HG02981 (cell line): Measurements from ENCODE around the gene MXRA8.
"Not testable (repeated sequence)": the region's sequence is repeated elsewhere in the genome, so short reads cannot be mapped to it uniquely, and the experiment has no call there.

Experiments used
- ATAC-seq: cut with Tn5 transposase; IDR thresholded peaks from one replicate; pipeline ENCODE4 v1.9.1; 2021; ENCODE audit warnings: mild to moderate bottlenecking, moderate library complexity; ENCODE audit not compliant: unreplicated experiment

The MXRA8 gene

DNA sequence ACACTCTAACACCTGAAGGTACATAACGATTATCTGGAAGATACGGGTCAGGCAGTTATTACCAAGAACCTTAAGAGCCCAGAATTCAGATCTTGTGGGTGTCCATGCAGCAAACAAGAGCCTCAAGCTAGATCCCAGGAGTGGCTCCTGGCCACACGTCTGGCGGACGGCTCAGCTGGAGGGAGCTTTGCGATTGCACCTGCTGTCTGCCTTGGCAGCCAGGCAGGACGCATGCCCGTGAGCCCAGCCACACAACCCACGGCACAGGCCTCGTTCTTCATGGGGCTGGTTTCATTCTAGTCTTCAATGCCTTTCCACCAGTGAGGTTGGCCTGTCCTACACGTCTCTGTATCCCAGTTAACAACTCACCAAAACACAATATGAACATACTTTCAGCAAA is 35.1 kb upstream of the MXRA8 start:
- no peak for ATAC-seq

DNA sequence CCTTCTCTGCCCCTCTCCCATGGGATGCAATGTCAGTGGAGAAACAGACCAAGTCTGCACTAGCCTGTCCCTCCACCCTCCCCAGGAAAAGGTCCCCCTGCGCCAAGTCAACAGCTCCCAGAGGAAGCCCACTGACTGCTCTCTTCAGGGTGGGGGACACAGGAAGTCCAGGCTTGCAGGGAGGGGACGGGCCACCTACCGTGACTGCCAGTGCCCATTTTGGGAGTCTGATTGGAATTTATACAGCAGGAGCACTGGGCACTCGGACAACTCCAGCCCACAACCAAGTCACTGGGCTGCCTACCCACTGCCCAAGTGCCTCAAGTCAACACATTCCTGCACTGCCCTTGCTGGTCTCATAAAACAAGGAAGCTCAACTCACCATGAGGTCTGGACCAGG is 34.7 kb upstream of the MXRA8 start:
- no peak for ATAC-seq

DNA sequence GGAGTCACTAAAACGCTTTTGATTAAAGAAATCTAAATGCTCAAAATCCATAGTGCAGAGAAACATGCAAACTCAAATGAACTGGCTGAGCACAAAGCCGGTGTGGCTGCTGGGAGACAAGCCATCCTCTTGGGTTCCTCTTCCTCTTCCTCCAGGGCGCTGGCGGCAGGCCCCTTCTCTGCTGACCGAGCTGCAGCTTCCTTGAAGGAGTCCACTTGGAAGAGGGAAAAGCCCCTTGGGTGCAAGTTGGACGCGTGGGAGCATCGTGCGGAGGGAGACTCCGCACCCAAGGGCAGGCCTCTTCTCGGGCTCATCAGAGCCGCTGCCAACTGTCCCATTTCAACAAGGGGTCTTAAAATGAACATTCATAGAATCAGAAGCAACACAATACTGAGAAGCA is 32.9 kb upstream of the MXRA8 start:
- ATAC-seq: no peak

GRCh38 chr1:1390675-1391074 is 32.3 kb upstream of the MXRA8 start:
- no peak for ATAC-seq

DNA sequence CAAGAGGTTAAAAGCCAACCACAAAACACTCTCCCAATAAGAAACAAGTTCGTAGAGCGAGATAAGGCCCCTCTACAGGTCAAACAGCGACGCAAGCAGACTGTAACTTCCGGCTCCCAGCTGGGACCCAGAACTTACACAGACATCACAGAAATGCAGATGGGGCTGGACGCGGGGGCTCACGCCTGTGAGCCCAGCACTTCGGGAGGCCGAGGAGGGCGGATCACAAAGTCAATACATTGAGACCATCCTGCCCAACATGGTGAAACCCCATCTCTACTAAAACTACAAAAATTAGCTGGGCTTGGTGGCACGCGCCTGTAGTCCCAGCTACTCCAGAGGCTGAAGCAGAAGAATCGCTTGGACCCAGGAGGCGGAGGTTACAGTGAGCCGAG is 29.7 kb upstream of the MXRA8 start:
- no peak for ATAC-seq

- no peak for ATAC-seq
These were observed 29.0 kb upstream of the MXRA8 start for GRCh38 chr1:1387098-1388077.

- no peak for ATAC-seq
These were observed 27.6 kb upstream of the MXRA8 start for GRCh38 chr1:1385931-1386330.

- not testable (repeated sequence) for ATAC-seq
These were observed 27.0 kb upstream of the MXRA8 start for GRCh38 chr1:1385339-1385738.

DNA sequence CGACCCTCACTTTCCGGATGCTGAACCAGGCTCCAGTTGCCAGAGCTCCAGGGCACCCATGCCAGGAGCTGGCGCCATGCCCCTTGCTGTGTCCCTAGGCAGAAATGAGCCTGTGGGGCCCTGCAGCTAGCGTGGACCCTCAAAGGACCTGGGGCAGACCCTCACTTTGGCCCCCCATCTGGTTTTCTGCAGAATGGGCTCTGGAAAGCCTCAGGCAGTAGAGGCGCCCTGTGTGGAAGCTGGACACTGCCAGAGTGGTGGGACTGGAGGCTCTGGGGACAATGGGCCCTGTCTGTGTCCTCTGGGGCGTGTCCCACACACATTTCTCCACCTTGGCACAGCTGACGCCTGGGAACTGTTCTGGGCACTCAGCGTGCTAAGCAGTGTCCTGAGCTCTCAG is 22.9 kb upstream of the MXRA8 start:
- ATAC-seq: no peak

- no peak for ATAC-seq
These were observed 22.5 kb upstream of the MXRA8 start for GRCh38 chr1:1380860-1381259.

DNA sequence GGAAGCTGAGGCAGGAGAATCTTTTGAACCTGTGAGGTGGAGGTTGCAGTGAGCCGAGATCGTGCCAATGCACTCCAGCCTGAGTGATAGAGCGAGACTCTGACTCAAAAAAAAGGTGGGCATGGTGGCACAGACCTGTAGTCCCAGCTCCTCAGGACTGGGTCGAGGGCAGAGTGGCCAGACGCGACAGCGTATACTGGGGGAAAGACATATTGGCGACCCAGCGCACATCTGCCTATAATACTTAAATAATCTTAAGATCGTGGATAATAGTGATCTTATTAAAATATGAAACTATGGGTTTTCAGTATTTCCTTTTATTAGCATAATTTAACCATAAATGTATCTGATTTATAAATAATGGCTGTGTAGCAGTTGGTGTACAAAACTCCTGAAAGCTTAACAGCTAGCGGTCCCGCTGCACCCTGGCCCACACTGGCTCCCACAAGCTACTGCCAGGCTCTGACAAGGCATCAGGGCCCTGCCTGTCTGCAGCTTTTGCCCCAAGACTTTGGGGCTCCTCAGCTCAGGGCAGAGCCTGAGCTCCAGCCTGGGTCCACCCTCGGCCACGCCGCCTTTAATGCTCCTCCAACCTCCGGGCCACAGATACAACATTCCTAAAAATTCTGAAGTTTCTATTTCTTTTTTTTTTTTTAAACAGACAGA is 19.3 kb upstream of the MXRA8 start:
- ATAC-seq: no peak

DNA sequence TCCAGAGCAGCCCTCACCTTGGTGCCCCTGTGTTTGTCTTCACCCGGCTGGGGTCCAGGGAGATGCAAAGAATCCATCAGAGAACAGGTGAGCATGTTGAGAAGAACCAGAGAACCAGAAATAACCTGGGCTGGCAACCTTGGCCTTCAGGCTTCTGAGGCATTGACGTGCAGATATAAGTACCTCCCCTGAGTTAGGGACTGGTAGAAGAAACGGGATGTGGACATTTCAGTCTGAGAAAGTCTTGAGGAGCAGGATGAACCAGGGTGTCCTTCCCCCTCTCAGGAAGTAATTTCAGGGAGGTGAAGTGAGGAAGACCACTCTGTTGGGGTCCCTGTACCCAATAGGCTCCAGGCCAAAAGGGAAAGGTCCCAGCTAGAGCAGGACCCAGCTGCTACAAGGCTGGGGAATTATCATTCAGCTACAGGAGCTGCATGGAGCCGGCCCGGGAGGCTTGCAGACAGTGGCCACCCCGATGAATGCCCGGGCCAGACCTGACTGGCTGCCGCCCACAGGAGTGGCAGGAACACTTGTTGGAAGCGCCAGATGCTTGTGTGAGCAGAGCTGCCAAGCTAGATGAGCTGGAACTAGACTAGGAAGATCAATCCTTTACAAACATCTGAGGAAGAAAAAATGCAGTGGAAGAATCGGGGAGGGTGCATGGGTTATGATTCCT is 18.3 kb upstream of the MXRA8 start:
- no peak for ATAC-seq

GRCh38 chr1:1374929-1375662 is 16.7 kb upstream of the MXRA8 start, which contains the start of gene AURKAIP1:
Gene AURKAIP1 (minus strand): TSS chr1:1375207. CDS start chr1:1374756, 451 bp downstream.
- peak; percentile 84 for ATAC-seq

DNA sequence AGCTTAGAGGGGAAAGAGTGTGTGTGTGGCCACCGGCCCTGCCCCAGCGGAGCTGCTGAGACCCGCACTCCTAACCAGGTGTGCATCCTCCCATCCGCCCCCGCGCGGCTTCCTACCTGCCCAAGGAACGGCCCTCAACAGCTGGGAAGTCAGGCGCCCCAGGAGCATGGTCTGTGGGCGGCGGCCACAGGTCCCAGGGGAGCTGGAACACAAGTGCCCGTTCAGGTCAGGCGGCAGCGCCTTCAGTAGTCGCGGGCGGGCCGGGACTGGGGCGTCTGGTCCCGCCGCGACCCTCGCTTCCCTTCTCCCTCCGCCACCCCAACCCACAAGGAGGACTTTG is 16.2 kb upstream of the MXRA8 start:
- ATAC-seq: peak; percentile 4

DNA sequence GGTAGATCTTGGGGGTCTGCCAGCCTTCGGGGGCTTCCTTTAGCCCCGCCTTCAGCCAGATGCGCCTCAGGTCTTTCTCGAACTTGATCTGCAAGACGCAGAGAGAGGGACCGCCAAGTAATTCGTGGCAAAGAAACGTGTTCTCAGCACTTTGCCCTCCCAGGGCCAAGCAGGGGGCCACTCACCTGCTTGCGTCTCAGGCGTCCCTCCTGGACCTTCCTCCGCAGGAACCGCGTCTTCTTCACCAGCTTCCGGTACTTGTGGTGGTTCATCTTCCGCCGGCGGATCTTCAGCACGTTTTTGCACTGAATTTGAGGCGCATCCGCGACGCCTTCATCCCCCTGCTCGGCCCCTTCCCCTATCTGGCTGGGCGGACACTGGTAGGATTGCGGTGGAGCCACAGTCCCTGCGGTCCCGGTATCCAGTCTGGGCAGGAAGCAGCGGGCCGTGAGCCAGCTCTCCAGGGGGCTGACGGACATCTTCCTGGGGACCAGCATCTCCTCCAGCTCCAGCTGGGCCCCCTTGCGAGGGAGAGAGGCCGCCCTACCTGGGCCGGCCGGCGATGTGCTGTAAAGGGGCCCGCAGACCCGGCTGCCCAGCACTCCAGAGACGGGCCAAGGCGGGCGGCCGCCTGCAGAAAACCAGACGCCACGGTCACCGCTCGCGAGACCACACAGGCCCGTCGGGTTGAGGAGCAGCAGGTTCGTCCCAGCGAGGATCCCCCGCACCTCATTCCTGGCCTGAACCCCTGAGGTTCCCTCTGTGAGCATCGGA is 15.6 kb upstream of the MXRA8 start:
- ATAC-seq: no peak

- ATAC-seq: no peak
These were observed 14.9 kb upstream of the MXRA8 start for GRCh38 chr1:1373051-1373814.

- no peak for ATAC-seq
These were observed 13.7 kb upstream of the MXRA8 start for GRCh38 chr1:1371746-1372711.

DNA sequence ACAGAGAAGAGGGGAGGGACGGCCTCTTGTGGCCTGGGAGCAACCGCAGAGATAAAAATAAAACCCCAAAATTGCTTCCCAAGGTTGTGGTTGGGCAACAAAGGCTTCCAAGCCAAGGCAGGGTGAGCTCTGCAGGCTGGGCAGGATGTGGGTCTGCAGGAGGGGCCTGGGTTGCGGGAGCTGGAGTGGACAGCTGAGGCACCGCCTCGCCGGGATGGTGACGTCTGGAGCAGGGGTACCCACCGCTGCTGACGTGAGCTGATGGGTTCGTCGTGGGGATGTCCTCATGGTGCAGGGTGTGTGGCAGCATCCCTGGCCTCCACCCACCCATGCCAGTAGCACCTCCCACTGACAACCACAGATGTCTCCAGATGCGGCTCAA is 13.0 kb upstream of the MXRA8 start:
- ATAC-seq: no peak
